Sigmoid colon (tissue), 4 donors: Measurements from ENCODE around the gene ARSB.

Experiments used
- POLR2AphosphoS5 ChIP-seq, 4 donors: sonication (generic); formaldehyde crosslinking; IDR thresholded peaks; one replicate each; pipeline ENCODE4 v1.6.1; 2017; ENCODE audit warnings: antibody characterized with exemption in 4 of 4
- TF ChIP-seq, protein P1 (sequence below), 4 experiments: fragments of 450-650 bp in 3 of 4; fragments of 200-600 bp in 1 of 4; IDR thresholded peaks; one replicate each; pipeline ENCODE4 v1.5.1; 2016 to 2019; ENCODE audit warnings: antibody characterized with exemption in 4 of 4, mild to moderate bottlenecking in 3 of 4, moderate library complexity in 2 of 4

DNA sequence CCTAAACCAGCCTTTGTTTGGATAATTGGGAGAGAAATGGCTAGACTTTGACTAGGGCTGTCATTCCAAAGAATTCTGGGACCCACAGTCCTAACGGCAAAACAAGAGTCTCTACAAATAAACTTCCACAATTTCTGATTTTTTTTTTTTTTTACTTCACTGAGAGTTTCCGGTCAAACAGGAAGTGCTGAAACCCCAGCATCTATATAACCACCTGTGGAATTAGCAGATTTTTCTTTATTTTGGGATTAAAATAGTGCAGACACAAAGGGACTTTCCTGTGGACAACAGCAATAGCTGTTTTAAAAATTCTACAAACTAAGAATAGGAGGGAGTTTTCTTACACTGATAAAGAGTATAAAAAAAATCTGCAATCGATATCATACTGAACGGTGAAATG, 157.4 kb downstream of the ARSB start:
- TF ChIP-seq POLR2AphosphoS5 (IDR thresholded peaks at IDR 0.05), result no peak
- TF ChIP-seq, protein P1, sequence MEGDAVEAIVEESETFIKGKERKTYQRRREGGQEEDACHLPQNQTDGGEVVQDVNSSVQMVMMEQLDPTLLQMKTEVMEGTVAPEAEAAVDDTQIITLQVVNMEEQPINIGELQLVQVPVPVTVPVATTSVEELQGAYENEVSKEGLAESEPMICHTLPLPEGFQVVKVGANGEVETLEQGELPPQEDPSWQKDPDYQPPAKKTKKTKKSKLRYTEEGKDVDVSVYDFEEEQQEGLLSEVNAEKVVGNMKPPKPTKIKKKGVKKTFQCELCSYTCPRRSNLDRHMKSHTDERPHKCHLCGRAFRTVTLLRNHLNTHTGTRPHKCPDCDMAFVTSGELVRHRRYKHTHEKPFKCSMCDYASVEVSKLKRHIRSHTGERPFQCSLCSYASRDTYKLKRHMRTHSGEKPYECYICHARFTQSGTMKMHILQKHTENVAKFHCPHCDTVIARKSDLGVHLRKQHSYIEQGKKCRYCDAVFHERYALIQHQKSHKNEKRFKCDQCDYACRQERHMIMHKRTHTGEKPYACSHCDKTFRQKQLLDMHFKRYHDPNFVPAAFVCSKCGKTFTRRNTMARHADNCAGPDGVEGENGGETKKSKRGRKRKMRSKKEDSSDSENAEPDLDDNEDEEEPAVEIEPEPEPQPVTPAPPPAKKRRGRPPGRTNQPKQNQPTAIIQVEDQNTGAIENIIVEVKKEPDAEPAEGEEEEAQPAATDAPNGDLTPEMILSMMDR (IDR thresholded peaks at IDR 0.05), result no peak
